ENCODE results near the gene UGT2B10.
"Not testable (repeated sequence)": the region's sequence is repeated elsewhere in the genome, so short reads cannot be mapped to it uniquely, and the experiment has no call there.

Gene UGT2B10

DNA sequence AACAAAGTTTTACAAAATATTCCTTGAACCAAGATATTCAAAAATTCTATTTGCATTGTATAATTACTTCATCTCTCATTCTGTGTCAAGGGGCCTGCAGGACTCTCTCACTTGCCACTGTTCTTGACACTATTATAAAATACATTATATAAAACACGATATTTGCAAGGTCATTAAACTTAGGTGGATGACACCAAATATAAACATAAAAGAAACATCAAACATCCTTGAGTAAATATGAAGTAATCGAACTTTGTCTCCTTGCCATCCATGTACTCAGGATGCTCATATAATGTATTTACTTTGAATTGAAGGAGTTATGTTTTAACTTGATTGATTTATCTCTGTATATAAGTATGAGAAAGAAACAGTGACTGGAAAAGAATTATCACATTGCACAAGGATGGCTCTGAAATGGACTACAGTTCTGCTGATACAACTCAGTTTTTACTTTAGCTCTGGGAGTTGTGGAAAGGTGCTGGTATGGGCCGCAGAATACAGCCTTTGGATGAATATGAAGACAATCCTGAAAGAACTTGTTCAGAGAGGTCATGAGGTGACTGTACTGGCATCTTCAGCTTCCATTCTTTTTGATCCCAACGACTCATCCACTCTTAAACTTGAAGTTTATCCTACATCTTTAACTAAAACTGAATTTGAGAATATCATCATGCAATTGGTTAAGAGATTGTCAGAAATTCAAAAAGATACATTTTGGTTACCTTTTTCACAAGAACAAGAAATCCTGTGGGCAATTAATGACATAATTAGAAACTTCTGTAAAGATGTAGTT, at the start of gene UGT2B10:
Gene UGT2B10, plus strand, starts transcription at position 378 of the 793 bp plus-strand sequence. Its CDS starts 26 bp downstream, at position 404.
- not testable (repeated sequence) for DNase-seq (ENCODE audit: extremely low read depth, low read depth); H3K4me3 ChIP-seq (replicated peaks; ENCODE audit: low read depth, low read length)

GRCh38 chr4:68771836-68772235, 44.0 kb upstream of the UGT2B10 start:
- H3K4me3 ChIP-seq (replicated peaks; ENCODE audit: low read depth, low read length); DNase-seq (ENCODE audit: extremely low read depth, low read depth): not testable (repeated sequence)

- no peak overlapping the region for H3K4me3 ChIP-seq (replicated peaks; ENCODE audit: low read depth, low read length)
- no peak for DNase-seq (ENCODE audit: extremely low read depth, low read depth)
These were observed 42.1 kb upstream of the UGT2B10 start for GRCh38 chr4:68773699-68774098.

DNA sequence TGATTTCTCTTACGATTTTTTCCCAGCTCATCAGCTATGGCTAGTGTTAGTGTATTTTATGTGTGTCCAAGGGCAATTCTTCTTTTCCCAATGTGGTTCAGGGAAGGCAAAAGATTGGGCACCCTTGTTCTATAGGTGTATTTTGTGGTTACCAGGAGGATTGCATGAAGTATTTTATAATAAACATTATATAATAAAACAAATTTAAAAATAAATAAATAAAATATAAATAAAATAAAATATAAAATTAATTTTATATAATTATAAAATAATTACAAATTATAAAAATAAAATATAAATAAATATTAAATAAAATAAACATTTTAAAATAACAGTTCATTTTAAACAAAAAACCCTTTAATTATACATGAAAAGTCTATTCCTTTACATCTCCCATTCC, 35.6 kb upstream of the UGT2B10 start:
- no peak overlapping the region for H3K4me3 ChIP-seq (replicated peaks; ENCODE audit: low read depth, low read length)
- TF ChIP-seq, protein P1, sequence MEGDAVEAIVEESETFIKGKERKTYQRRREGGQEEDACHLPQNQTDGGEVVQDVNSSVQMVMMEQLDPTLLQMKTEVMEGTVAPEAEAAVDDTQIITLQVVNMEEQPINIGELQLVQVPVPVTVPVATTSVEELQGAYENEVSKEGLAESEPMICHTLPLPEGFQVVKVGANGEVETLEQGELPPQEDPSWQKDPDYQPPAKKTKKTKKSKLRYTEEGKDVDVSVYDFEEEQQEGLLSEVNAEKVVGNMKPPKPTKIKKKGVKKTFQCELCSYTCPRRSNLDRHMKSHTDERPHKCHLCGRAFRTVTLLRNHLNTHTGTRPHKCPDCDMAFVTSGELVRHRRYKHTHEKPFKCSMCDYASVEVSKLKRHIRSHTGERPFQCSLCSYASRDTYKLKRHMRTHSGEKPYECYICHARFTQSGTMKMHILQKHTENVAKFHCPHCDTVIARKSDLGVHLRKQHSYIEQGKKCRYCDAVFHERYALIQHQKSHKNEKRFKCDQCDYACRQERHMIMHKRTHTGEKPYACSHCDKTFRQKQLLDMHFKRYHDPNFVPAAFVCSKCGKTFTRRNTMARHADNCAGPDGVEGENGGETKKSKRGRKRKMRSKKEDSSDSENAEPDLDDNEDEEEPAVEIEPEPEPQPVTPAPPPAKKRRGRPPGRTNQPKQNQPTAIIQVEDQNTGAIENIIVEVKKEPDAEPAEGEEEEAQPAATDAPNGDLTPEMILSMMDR (IDR thresholded peaks at IDR 0.05; ENCODE audit: low read depth, low read length, missing control alignments): no peak
- DNase-seq (ENCODE audit: extremely low read depth, low read depth): no peak

More at GRCh38 chr4:68773699-68774098, 42.1 kb upstream of the UGT2B10 start:
- TF ChIP-seq, protein P1 (IDR thresholded peaks at IDR 0.05; ENCODE audit: low read depth, low read length, missing control alignments): no peak

DNA sequence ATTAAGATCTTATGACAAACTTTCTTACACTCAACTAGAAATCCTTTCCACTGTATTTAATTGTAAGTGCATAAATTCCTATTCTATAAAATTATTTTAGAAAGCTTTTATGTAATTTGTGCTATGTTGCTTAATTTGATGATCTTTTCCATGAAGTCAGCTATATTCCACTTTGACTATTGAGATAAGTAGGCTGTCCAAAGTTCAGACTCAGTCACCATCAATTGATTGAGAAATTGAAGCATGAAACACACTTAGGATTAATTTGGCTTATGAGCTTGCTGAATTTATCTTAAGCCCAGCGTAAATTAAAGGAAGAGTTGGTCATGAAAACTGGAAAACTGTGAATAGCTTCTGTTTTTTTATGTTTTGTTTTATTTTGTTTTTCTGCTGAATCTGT, 18.7 kb upstream of the UGT2B10 start:
- DNase-seq (ENCODE audit: extremely low read depth, low read depth): no peak
- no peak overlapping the region for H3K4me3 ChIP-seq (replicated peaks; ENCODE audit: low read depth, low read length)
- TF ChIP-seq, protein P1 (IDR thresholded peaks at IDR 0.05; ENCODE audit: low read depth, low read length, missing control alignments): no peak

GRCh38 chr4:68797618-68798017, 18.2 kb upstream of the UGT2B10 start:
- TF ChIP-seq, protein P1 (IDR thresholded peaks at IDR 0.05; ENCODE audit: low read depth, low read length, missing control alignments): no peak
- H3K4me3 ChIP-seq (replicated peaks; ENCODE audit: low read depth, low read length): no peak overlapping the region
- DNase-seq (ENCODE audit: extremely low read depth, low read depth): no peak

DNA sequence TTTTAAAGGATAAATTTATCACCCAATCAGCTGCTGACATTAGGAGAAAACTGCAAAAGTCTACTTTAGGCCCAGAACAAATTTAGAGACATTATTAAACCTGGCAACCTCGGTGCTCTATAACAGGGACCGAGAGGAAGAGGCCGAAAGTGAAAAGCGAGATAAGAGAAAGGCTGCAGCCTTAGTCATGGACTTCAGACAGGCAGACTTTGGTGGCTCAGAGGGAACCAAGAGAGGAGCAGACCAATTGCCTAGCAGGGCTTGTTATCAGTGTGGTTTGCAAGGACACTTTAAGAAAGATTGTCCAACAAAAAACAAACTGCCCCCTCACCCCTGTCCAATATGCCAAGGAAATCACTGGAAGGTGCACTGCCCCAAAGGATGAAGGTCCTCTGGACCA, 12.8 kb upstream of the UGT2B10 start:
- no peak overlapping the region for H3K4me3 ChIP-seq (replicated peaks; ENCODE audit: low read depth, low read length)
- no peak for DNase-seq (ENCODE audit: extremely low read depth, low read depth)
- TF ChIP-seq, protein P1 (IDR thresholded peaks at IDR 0.05; ENCODE audit: low read depth, low read length, missing control alignments): no peak

DNA sequence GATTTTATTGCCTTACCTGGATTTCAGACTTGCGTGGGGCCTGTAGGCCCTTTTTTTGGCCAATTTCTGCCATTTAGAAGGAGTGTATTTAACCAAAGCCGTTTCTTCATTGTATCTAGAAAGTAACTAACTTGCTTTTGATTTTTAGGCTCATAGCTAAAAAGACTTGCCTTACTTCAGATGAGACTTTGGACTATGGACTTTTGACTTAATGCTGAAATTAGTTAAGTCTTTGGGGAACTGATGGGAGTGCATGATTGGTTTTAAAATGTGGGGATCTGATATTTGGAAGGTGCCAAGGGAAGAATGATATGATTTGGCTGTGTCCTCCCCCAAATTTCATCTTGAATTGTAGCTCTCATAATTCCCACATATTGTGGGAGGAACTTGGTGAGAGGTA, 7.7 kb upstream of the UGT2B10 start:
- TF ChIP-seq, protein P1 (IDR thresholded peaks at IDR 0.05; ENCODE audit: low read depth, low read length, missing control alignments): no peak
- DNase-seq (ENCODE audit: extremely low read depth, low read depth): no peak
- H3K4me3 ChIP-seq (replicated peaks; ENCODE audit: low read depth, low read length): no peak overlapping the region

All from HFF-Myc (cell line).